Measurements from ENCODE around the gene ZBTB21. TPM values are rescaled to one million over a fixed set of nuclear protein-coding genes. Genes with fewer than 3 reads are reported as not detected.

ZBTB21 gene
- total RNA-seq, 3 donors from 2014 or later: 15.2 to 18.1 (median 16.1) TPM

DNA sequence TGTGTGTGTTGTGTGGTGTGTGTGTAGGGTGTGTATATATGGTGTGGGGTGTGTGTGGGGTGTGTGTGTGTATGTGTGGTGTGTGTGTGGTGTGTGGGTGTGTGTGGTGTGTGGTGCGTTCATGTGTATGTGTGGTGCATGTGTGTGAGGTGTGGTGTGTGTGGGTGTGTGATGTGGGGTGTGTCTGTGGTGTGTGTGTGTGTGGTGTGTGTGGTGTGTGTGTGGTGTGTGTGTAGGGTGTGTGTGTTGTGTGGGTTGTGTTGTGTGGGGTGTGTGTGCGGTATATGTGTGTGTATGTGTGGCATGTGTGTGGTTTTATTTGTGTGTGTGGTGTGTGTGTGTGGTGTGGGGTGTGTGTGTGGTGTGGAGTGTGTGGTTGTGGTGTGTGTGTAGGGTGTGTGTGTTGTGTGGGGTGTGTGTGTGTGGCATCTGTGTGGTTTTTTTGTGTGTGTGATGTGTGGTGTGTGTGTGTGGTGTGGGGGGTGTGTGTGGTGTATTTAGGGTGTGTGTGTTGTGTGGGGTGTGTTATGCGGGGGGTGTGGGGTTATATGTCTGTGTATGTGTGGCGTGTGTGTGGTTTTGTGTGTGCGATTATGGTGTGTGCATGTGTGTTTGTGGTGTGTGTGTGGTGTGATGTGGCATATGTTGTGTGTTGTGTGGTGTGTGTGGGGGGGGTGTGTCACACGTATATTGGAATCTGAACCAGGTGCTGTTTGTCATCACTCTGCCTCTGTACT, 17.1 kb upstream of the ZBTB21 start:
- intact Hi-C loops (cut with DNase I; ENCODE audit: low total_unique reads): loop anchor here (1.0 kb wide), 1 partner anchor 17 kb away; the partner anchor contains the start of gene ZBTB21
- H3K4me1 ChIP-seq: peaks cover 0 to 3% of the 10 kb centered on the region in 2 donors
- H3K27ac ChIP-seq: no peak overlapping the region
- H3K4me3 ChIP-seq: no peak overlapping the region
- H3K9me3 ChIP-seq: no peaks in the 10 kb centered on the region
- no peaks in the 10 kb centered on the region for H3K27me3 ChIP-seq
- no peak for DNase-seq (ENCODE audit: low spot score in 2 of 2)
- H3K36me3 ChIP-seq: no peaks in the 10 kb centered on the region
- TF ChIP-seq POLR2AphosphoS5 (IDR thresholded peaks at IDR 0.05) (no peak), POLR2A (IDR thresholded peaks at IDR 0.05) (no peak)
- TF ChIP-seq, protein P1, sequence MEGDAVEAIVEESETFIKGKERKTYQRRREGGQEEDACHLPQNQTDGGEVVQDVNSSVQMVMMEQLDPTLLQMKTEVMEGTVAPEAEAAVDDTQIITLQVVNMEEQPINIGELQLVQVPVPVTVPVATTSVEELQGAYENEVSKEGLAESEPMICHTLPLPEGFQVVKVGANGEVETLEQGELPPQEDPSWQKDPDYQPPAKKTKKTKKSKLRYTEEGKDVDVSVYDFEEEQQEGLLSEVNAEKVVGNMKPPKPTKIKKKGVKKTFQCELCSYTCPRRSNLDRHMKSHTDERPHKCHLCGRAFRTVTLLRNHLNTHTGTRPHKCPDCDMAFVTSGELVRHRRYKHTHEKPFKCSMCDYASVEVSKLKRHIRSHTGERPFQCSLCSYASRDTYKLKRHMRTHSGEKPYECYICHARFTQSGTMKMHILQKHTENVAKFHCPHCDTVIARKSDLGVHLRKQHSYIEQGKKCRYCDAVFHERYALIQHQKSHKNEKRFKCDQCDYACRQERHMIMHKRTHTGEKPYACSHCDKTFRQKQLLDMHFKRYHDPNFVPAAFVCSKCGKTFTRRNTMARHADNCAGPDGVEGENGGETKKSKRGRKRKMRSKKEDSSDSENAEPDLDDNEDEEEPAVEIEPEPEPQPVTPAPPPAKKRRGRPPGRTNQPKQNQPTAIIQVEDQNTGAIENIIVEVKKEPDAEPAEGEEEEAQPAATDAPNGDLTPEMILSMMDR (IDR thresholded peaks at IDR 0.05): no peak

DNA sequence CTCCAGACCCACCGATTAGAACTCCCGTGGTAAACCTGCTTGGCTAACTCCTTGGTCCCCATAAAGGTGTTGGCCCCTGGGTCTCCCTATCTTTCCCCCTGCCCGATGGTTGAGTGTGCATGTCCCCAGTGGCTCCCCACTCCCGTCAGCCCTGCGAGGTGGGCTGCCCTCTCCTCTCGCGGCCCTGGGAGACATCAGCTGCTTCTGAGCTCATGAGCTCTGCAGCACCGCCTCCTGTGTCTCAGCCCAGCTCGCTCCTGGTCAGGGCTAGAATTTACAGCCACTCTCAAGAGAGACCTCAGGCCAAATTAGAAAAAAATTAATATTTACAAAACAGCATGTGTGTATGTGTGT, 15.9 kb upstream of the ZBTB21 start:
- Histone ChIP-seq H3K27me3 (no peaks in the 10 kb centered on the region), H3K4me3 (no peak overlapping the region), H3K36me3 (no peaks in the 10 kb centered on the region), H3K9me3 (no peaks in the 10 kb centered on the region), H3K4me1 (no peaks in the 10 kb centered on the region), H3K27ac (no peak overlapping the region)
- intact Hi-C loops (cut with DNase I; ENCODE audit: low total_unique reads): no loop called here
- TF ChIP-seq, protein P1 (IDR thresholded peaks at IDR 0.05): no peak
- TF ChIP-seq POLR2AphosphoS5 (IDR thresholded peaks at IDR 0.05): no peak
- no peak for TF ChIP-seq POLR2A (IDR thresholded peaks at IDR 0.05)
- DNase-seq (ENCODE audit: low spot score in 2 of 2): no peak

DNA sequence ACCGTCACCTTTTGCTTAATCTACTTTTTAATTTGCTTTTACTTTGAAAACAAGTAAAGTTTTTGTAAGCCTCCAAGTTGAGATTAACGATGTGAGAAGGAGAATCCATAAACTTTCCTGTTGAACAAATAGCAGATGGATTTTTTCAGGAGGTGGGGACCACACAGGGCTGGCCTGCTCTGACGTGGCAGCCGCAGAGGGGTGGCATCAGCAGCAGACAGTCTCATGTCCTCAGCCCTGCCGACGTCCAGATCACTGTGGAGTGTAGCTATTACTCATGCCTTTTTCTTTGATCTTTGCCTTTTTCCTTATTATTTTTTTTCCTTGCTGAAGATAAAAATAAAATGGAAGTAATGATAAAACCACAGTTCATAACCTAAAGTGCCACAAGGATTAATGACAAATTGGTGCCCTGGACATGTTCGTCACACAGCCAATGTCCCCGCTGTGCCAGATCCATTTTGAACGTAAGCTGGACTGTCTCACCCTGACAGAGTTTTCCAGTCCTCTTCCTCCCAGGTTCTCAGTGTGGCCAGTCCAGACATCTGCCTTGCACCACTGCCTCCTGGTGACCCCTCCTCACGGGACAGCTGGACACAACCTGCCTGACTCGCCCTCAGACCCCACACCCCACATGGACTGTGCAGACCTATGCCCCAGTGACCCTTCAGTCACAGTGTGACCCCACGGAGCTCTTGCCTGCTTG, 15.4 kb upstream of the ZBTB21 start:
- TF ChIP-seq, protein P1 (IDR thresholded peaks at IDR 0.05): no peak
- TF ChIP-seq POLR2A (IDR thresholded peaks at IDR 0.05) (no peak), POLR2AphosphoS5 (IDR thresholded peaks at IDR 0.05) (no peak)
- DNase-seq (ENCODE audit: low spot score in 2 of 2): no peak
- Histone ChIP-seq H3K27me3 (no peaks in the 10 kb centered on the region), H3K9me3 (no peaks in the 10 kb centered on the region), H3K4me3 (no peak overlapping the region), H3K4me1 (no peaks in the 10 kb centered on the region), H3K36me3 (no peaks in the 10 kb centered on the region), H3K27ac (no peak overlapping the region)
- intact Hi-C loops (cut with DNase I; ENCODE audit: low total_unique reads): no loop called here

DNA sequence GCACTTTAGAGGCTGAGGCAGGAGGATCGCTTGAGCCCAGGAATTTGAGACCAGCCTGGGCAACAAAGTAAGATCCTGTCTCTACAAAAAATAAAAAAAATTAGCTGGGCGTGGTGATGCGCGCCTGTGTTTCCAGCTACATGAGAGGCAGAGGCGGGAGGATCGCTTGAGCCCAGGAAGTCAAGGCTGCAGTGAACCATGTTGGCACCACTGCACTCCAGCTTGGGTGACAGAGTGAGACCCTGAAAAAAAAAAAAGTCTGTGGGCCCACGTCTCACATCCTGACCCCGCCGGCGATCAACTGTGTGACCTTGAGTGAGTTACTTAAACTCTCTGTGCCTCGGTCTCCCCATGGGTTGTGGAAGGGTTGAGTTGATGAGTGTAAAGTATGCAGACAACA, 12.7 kb upstream of the ZBTB21 start:
- Histone ChIP-seq H3K9me3 (no peaks in the 10 kb centered on the region), H3K4me3 (no peak overlapping the region), H3K4me1 (no peaks in the 10 kb centered on the region), H3K27ac (no peak overlapping the region), H3K36me3 (no peaks in the 10 kb centered on the region), H3K27me3 (no peaks in the 10 kb centered on the region)
- TF ChIP-seq, protein P1 (IDR thresholded peaks at IDR 0.05): no peak
- no peak for TF ChIP-seq POLR2AphosphoS5 (IDR thresholded peaks at IDR 0.05)
- TF ChIP-seq POLR2A (IDR thresholded peaks at IDR 0.05): no peak
- no peak for DNase-seq (ENCODE audit: low spot score in 2 of 2)
- intact Hi-C loops (cut with DNase I; ENCODE audit: low total_unique reads): no loop called here

DNA sequence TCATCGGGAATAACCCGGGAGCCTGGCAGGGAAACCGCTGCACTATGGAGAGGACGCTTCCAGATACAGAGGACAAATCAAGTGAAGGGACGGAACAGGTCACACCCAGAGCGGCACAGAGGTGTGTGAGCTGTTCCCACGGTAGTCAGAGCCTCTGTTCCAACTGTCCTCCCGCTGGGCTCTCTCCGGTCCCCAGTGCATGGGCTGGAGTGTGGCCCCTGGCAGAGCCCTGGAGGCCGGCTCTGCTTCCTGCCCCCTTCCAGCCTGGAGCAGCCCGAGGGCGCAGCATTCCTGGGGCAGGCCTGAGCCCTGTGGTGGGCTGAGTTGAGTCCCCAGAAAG, 11.9 kb upstream of the ZBTB21 start:
- intact Hi-C loops (cut with DNase I; ENCODE audit: low total_unique reads): no loop called here
- TF ChIP-seq, protein P1 (IDR thresholded peaks at IDR 0.05): no peak
- no peak for TF ChIP-seq POLR2AphosphoS5 (IDR thresholded peaks at IDR 0.05)
- no peak for TF ChIP-seq POLR2A (IDR thresholded peaks at IDR 0.05)
- Histone ChIP-seq H3K36me3 (no peaks in the 10 kb centered on the region), H3K4me3 (no peak overlapping the region), H3K27ac (no peak overlapping the region), H3K4me1 (no peaks in the 10 kb centered on the region), H3K9me3 (no peaks in the 10 kb centered on the region), H3K27me3 (no peaks in the 10 kb centered on the region)
- DNase-seq (ENCODE audit: low spot score in 2 of 2): no peak
